ENCODE data around the gene MASP1. TPM values are rescaled to one million over a fixed set of nuclear protein-coding genes. Genes with fewer than 3 reads are reported as not detected.

Gene MASP1
- total and polyA plus RNA-seq, 2 of the 4 experiments (the other 2 are of a cell fraction): 13.1 to 16.2 TPM

- DNase-seq: no peak
- no peak overlapping the region for H3K4ac ChIP-seq (ENCODE audit: low read depth, low read length)
- H3K4me1 ChIP-seq (ENCODE audit: control insufficient read depth, insufficient read depth, low read length): peaks cover 5% of the 10 kb centered on the region
- no peak overlapping the region for H2BK20ac ChIP-seq (ENCODE audit: low read depth, low read length)
- H4K91ac ChIP-seq (ENCODE audit: insufficient read depth, low read depth, low read length): no peak overlapping the region
- no peak overlapping the region for H3K18ac ChIP-seq (ENCODE audit: low read depth, low read length)
- no peaks in the 10 kb centered on the region for H4K20me1 ChIP-seq (ENCODE audit: insufficient read depth, low read length)
- H2AK9ac ChIP-seq (replicated peaks; ENCODE audit: low read depth, low read length, poor library complexity): no peak overlapping the region
- peaks cover 14% of the 10 kb centered on the region for H3K27me3 ChIP-seq (ENCODE audit: control insufficient read depth, insufficient read depth, low read length)
- no peak overlapping the region for H2AK5ac ChIP-seq (ENCODE audit: low read depth, low read length)
- ChIA-PET POLR2A (ENCODE audit: unreplicated experiment) (no interaction called here), CTCF (no interaction called here)
- no TSS peak for BruUV-seq (replicated peaks)
- no peak for ATAC-seq (ENCODE audit: low read depth)
- no peaks in the 10 kb centered on the region for H3K36me3 ChIP-seq (ENCODE audit: control insufficient read depth, insufficient read depth, low read length)
- no peak for TF ChIP-seq CEBPB (IDR thresholded peaks at IDR 0.05; ENCODE audit: low read depth, low read length)
- TF ChIP-seq RFX5 (IDR thresholded peaks at IDR 0.05; ENCODE audit: low read depth, low read length): no peak
- no peak for TF ChIP-seq RCOR1 (IDR thresholded peaks at IDR 0.05; ENCODE audit: insufficient replicate concordance, low read length)
- TF ChIP-seq SMC3 (IDR thresholded peaks at IDR 0.05; ENCODE audit: low read depth, low read length): no peak
- TF ChIP-seq POLR2A (IDR thresholded peaks at IDR 0.05; ENCODE audit: low read depth, low read length): no peak
- no peak for TF ChIP-seq NFE2L2 (IDR thresholded peaks at IDR 0.05; ENCODE audit: low read depth, low read length)
- no peak for TF ChIP-seq MAZ (IDR thresholded peaks at IDR 0.05; ENCODE audit: borderline replicate concordance, low read depth, low read length)
- TF ChIP-seq ELK1 (IDR thresholded peaks at IDR 0.05; ENCODE audit: borderline replicate concordance, low read depth, low read length): no peak
- no peak for TF ChIP-seq MAFK (IDR thresholded peaks at IDR 0.05; ENCODE audit: low read depth, low read length)
- TF ChIP-seq CTCF (conservative IDR thresholded peaks at IDR 0.05; ENCODE audit: low read depth, low read length): no peak
- no peak for TF ChIP-seq MXI1 (IDR thresholded peaks at IDR 0.05; ENCODE audit: borderline replicate concordance, low read depth, low read length)
- TF ChIP-seq CHD1 (IDR thresholded peaks at IDR 0.05; ENCODE audit: low read depth, low read length): no peak
- no peak for TF ChIP-seq USF2 (IDR thresholded peaks at IDR 0.05; ENCODE audit: low read depth, low read length)
- H3K56ac ChIP-seq (ENCODE audit: extremely low read depth, insufficient read depth, low read length): no peak overlapping the region
- no peaks in the 10 kb centered on the region for H3K9me3 ChIP-seq (ENCODE audit: control insufficient read depth, insufficient read depth, low read length)
- H2BK15ac ChIP-seq (ENCODE audit: low read depth, low read length): no peak overlapping the region
- no peak overlapping the region for H2BK5ac ChIP-seq (ENCODE audit: low read depth, low read length, poor library complexity, severe bottlenecking)
- in situ Hi-C loops (cut with MboI; ENCODE audit: low sequenced_read_pairs) (no loop called here), intact Hi-C loops (cut with micrococcal nuclease) (loop anchor here (10.0 kb wide), 1 partner anchor 469 kb away; the partner anchor contains the start of gene ADIPOQ), dilution Hi-C loops (cut with HindIII; ENCODE audit: low sequenced_read_pairs, unreplicated experiment) (loop anchor here (25.0 kb wide), 1 partner anchor 373 kb away; no protein-coding TSS in a partner anchor)
- no peak overlapping the region for H3K4me3 ChIP-seq (ENCODE audit: insufficient read depth, low read depth, low read length)
- H4K8ac ChIP-seq (ENCODE audit: low read depth in 2 of 2, low read length in 2 of 2): no peak overlapping the region
- no peak overlapping the region for H3K4me2 ChIP-seq (ENCODE audit: low read depth, low read length)
- H3K9ac ChIP-seq (ENCODE audit: low read depth, low read length): no peak overlapping the region
- 60% methylated on average over 3 of the region's 5 CpGs; no CpG with 5 or more reads in 1 of the 2 experiments for WGBS, 2 experiments (ENCODE audit: extremely low coverage in 2 of 2, insufficient read length in 1 of 2)
- no peak overlapping the region for H2BK120ac ChIP-seq (ENCODE audit: low read depth, low read length)
- no peak overlapping the region for H3K23ac ChIP-seq (ENCODE audit: low read depth, low read length)
- H3K79me1 ChIP-seq (ENCODE audit: low read depth in 1 of 2, low read length in 2 of 2): no peaks in the 10 kb centered on the region
- no peak overlapping the region for H2AFZ ChIP-seq (replicated peaks; ENCODE audit: low read length, poor library complexity)
- H3K9me1 ChIP-seq (ENCODE audit: insufficient read depth, low read length): no peaks in the 10 kb centered on the region
- peak overlapping the region; percentile 50; the same call in 1 of the 2 replicates for H4K5ac ChIP-seq (ENCODE audit: low read depth, low read length)
- no peak overlapping the region for H3K27ac ChIP-seq (ENCODE audit: insufficient read depth, low read length)
- no peak overlapping the region for H3K14ac ChIP-seq (replicated peaks; ENCODE audit: low read depth, low read length)
Observed at GRCh38 chr3:187314176-187314575, 22.6 kb upstream of the MASP1 start.

All from IMR-90 (cell line).